ENCODE results near the gene STXBP5L.
A peak's percentile ranks its signal among the peaks of the same experiment; 100 is the strongest.
"Not testable (repeated sequence)": the region's sequence is repeated elsewhere in the genome, so short reads cannot be mapped to it uniquely, and the experiment has no call there.

STXBP5L gene

GRCh38 chr3:120908030-120908794 is at the start of gene STXBP5L:
Gene STXBP5L (plus strand): TSS chr3:120908205. CDS start chr3:120909579, 1,374 bp downstream.
- peak in 2 of 3 experiments; percentile 9 to 12 for DNase-seq (ENCODE audit: low read depth in 3 of 3)

GRCh38 chr3:120858521-120858920 is 49.5 kb upstream of the STXBP5L start:
- DNase-seq (ENCODE audit: low read depth in 3 of 3) = no peak

- no peak for DNase-seq (ENCODE audit: low read depth in 3 of 3)
Measured at GRCh38 chr3:120864541-120864940, 43.5 kb upstream of the STXBP5L start.

GRCh38 chr3:120875507-120875906 is 32.5 kb upstream of the STXBP5L start:
- DNase-seq (ENCODE audit: low read depth in 3 of 3) = no peak

GRCh38 chr3:120875989-120876388 is 32.0 kb upstream of the STXBP5L start:
- no peak for DNase-seq (ENCODE audit: low read depth in 3 of 3)

GRCh38 chr3:120879411-120879810 is 28.6 kb upstream of the STXBP5L start:
- no peak for DNase-seq (ENCODE audit: low read depth in 3 of 3)

GRCh38 chr3:120892921-120893320 is 15.1 kb upstream of the STXBP5L start:
- DNase-seq (ENCODE audit: low read depth in 3 of 3) = no peak

- no peak for DNase-seq (ENCODE audit: low read depth in 3 of 3)
Measured at GRCh38 chr3:120894316-120895057, 13.5 kb upstream of the STXBP5L start.

GRCh38 chr3:120901716-120902115 is 6.3 kb upstream of the STXBP5L start:
- DNase-seq (ENCODE audit: low read depth in 3 of 3) = not testable (repeated sequence)

GRCh38 chr3:120903221-120903620 is 4.8 kb upstream of the STXBP5L start:
- DNase-seq (ENCODE audit: low read depth in 3 of 3) = no peak

GRCh38 chr3:120907659-120908029 is 361 bp upstream of the STXBP5L start:
- no peak for DNase-seq (ENCODE audit: low read depth in 3 of 3)

GRCh38 chr3:120908795-120909601 is 993 bp downstream of the STXBP5L start:
- no peak for DNase-seq (ENCODE audit: low read depth in 3 of 3)

- DNase-seq (ENCODE audit: low read depth in 3 of 3) = no peak
Measured at GRCh38 chr3:120909602-120909878, 1.5 kb downstream of the STXBP5L start.

- DNase-seq (ENCODE audit: low read depth in 3 of 3) = no peak
Measured at GRCh38 chr3:120926146-120926545, 18.1 kb downstream of the STXBP5L start.

GRCh38 chr3:120928991-120929390 is 21.0 kb downstream of the STXBP5L start:
- DNase-seq (ENCODE audit: low read depth in 3 of 3) = no peak

GRCh38 chr3:120931593-120931992 is 23.6 kb downstream of the STXBP5L start:
- no peak for DNase-seq (ENCODE audit: low read depth in 3 of 3)

GRCh38 chr3:120956143-120956542 is 48.1 kb downstream of the STXBP5L start:
- DNase-seq (ENCODE audit: low read depth in 3 of 3) = no peak

- no peak for DNase-seq (ENCODE audit: low read depth in 3 of 3)
Measured at GRCh38 chr3:120982608-120983320, 74.8 kb downstream of the STXBP5L start.

- DNase-seq (ENCODE audit: low read depth in 3 of 3) = no peak
Measured at GRCh38 chr3:120983321-120983665, 75.3 kb downstream of the STXBP5L start.

- no peak for DNase-seq (ENCODE audit: low read depth in 3 of 3)
Measured at GRCh38 chr3:120983841-120984240, 75.8 kb downstream of the STXBP5L start.

- DNase-seq (ENCODE audit: low read depth in 3 of 3) = no peak
Measured at GRCh38 chr3:120985242-120985641, 77.2 kb downstream of the STXBP5L start.

- DNase-seq (ENCODE audit: low read depth in 3 of 3) = no peak
Measured at GRCh38 chr3:120988994-120989393, 81.0 kb downstream of the STXBP5L start.
